ENCODE results near the gene NAT9.

The NAT9 gene

GRCh38 chr17:74730491-74731346, 45.4 kb downstream of the NAT9 start:
- no peak for DNase-seq (ENCODE audit: low read depth in 3 of 3, low spot score in 1 of 3)

GRCh38 chr17:74729866-74730265, 46.3 kb downstream of the NAT9 start:
- no peak for DNase-seq (ENCODE audit: low read depth in 3 of 3, low spot score in 1 of 3)

GRCh38 chr17:74729368-74729767, 46.8 kb downstream of the NAT9 start:
- DNase-seq (ENCODE audit: low read depth in 3 of 3, low spot score in 1 of 3) = no peak

DNA sequence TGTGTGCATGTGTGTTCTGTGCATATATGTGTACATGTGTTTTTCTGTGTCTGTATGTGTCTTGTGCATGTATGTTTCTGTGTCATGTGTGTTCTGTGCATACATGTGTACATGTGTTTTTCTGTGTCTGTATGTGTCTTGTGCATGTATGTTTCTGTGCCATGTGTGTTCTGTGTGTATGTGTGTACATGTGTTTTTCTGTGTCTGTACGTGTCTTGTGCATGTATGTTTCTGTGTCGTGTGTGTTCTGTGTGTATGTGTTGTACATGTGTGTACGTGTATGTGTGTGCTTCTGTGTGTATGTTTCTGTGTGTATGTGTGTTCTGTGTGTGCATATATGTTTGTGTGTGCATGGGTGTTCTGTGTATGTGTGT, 47.5 kb downstream of the NAT9 start:
- DNase-seq (ENCODE audit: low read depth in 3 of 3, low spot score in 1 of 3) = no peak

- no peak for DNase-seq (ENCODE audit: low read depth in 3 of 3, low spot score in 1 of 3)
Observed at GRCh38 chr17:74728033-74728701, 48.0 kb downstream of the NAT9 start.

GRCh38 chr17:74725111-74725510, 51.0 kb downstream of the NAT9 start:
- no peak for DNase-seq (ENCODE audit: low read depth in 3 of 3, low spot score in 1 of 3)

- no peak for DNase-seq (ENCODE audit: low read depth in 3 of 3, low spot score in 1 of 3)
Observed at GRCh38 chr17:74723891-74724290, 52.3 kb downstream of the NAT9 start.

GRCh38 chr17:74722782-74723181, 53.4 kb downstream of the NAT9 start:
- no peak for DNase-seq (ENCODE audit: low read depth in 3 of 3, low spot score in 1 of 3)
